KMS-11 (cell line): ENCODE data around the gene FCN1.

ENCODE experiments used
- H2AFZ ChIP-seq: fragments of 200-600 bp; sonication (generic); 2 replicates; pipeline ENCODE4 v1.6.1; 2016; ENCODE audit warnings: antibody characterized with exemption, mixed run types, low read depth
- H3K27ac ChIP-seq: fragments of 200-600 bp; sonication (generic); 2 replicates; pipeline ENCODE4 v1.6.1; 2016; ENCODE audit warnings: mild to moderate bottlenecking, mixed run types
- H3K27me3 ChIP-seq: fragments of 200-600 bp; sonication (generic); 2 replicates; pipeline ENCODE4 v1.6.1; 2017; ENCODE audit warnings: mild to moderate bottlenecking, low read depth, mixed run types, moderate library complexity; ENCODE audit not compliant: insufficient read depth
- H3K36me3 ChIP-seq: fragments of 200-600 bp; sonication (generic); 2 replicates; pipeline ENCODE4 v1.6.1; 2017; ENCODE audit warnings: mild to moderate bottlenecking, mixed run types; ENCODE audit not compliant: insufficient read depth
- H3K4me1 ChIP-seq: fragments of 200-600 bp; sonication (generic); 2 replicates; pipeline ENCODE4 v1.6.1; 2016; ENCODE audit warnings: mild to moderate bottlenecking, low read depth, mixed run types; ENCODE audit not compliant: poor library complexity, severe bottlenecking
- H3K4me2 ChIP-seq: fragments of 200-600 bp; sonication (generic); 2 replicates; pipeline ENCODE4 v1.7.0; 2016; ENCODE audit warnings: mild to moderate bottlenecking, mixed run types
- H3K4me3 ChIP-seq: fragments of 200-600 bp; sonication (generic); IDR thresholded peaks from 2 replicates; pipeline ENCODE4 v1.6.1; 2017; ENCODE audit warnings: low read depth, low read length, mixed read lengths; ENCODE audit not compliant: insufficient read depth
- H3K79me2 ChIP-seq: fragments of 200-600 bp; sonication (generic); 2 replicates; pipeline ENCODE4 v1.6.1; 2016; ENCODE audit warnings: low read depth, mixed run types; ENCODE audit not compliant: insufficient read depth
- H3K9ac ChIP-seq: fragments of 200-600 bp; sonication (generic); 2 replicates; pipeline ENCODE4 v1.6.1; 2016; ENCODE audit warnings: mild to moderate bottlenecking, mixed run types
- H4K20me1 ChIP-seq: fragments of 200-600 bp; sonication (generic); 2 replicates; pipeline ENCODE4 v1.6.1; 2016; ENCODE audit warnings: mild to moderate bottlenecking, mixed run types; ENCODE audit not compliant: insufficient read depth
- CTCF ChIP-seq: fragments of 200-600 bp; sonication (generic); conservative IDR thresholded peaks from 2 replicates; pipeline ENCODE4 v1.6.1; 2017; ENCODE audit warnings: low read depth, mild to moderate bottlenecking, antibody characterized with exemption, low read length, moderate library complexity, mixed read lengths

Gene FCN1

GRCh38 chr9:134943411-134943810 lies 25.7 kb upstream of the FCN1 start:
- no peaks in the 10 kb centered on the region for H3K36me3 ChIP-seq
- H3K27ac ChIP-seq = no peak overlapping the region
- H3K4me3 ChIP-seq = no peak overlapping the region
- H3K4me2 ChIP-seq = no peak overlapping the region
- no peaks in the 10 kb centered on the region for H4K20me1 ChIP-seq
- no peaks in the 10 kb centered on the region for H3K4me1 ChIP-seq
- H3K79me2 ChIP-seq = no peaks in the 10 kb centered on the region
- no peak overlapping the region for H2AFZ ChIP-seq
- H3K27me3 ChIP-seq = peaks cover 4% of the 10 kb centered on the region; the same call in 1 of the 2 replicates
- H3K9ac ChIP-seq = no peak overlapping the region
- no peak for TF ChIP-seq CTCF

GRCh38 chr9:134942788-134943184 lies 25.1 kb upstream of the FCN1 start:
- no peak for TF ChIP-seq CTCF
- Histone ChIP-seq H3K4me3 (no peak overlapping the region), H3K4me1 (no peaks in the 10 kb centered on the region), H4K20me1 (no peaks in the 10 kb centered on the region), H3K4me2 (no peak overlapping the region), H3K9ac (no peak overlapping the region), H3K36me3 (no peaks in the 10 kb centered on the region), H3K27me3 (peaks cover 4% of the 10 kb centered on the region; the same call in 1 of the 2 replicates), H2AFZ (no peak overlapping the region), H3K79me2 (no peaks in the 10 kb centered on the region), H3K27ac (no peak overlapping the region)

DNA sequence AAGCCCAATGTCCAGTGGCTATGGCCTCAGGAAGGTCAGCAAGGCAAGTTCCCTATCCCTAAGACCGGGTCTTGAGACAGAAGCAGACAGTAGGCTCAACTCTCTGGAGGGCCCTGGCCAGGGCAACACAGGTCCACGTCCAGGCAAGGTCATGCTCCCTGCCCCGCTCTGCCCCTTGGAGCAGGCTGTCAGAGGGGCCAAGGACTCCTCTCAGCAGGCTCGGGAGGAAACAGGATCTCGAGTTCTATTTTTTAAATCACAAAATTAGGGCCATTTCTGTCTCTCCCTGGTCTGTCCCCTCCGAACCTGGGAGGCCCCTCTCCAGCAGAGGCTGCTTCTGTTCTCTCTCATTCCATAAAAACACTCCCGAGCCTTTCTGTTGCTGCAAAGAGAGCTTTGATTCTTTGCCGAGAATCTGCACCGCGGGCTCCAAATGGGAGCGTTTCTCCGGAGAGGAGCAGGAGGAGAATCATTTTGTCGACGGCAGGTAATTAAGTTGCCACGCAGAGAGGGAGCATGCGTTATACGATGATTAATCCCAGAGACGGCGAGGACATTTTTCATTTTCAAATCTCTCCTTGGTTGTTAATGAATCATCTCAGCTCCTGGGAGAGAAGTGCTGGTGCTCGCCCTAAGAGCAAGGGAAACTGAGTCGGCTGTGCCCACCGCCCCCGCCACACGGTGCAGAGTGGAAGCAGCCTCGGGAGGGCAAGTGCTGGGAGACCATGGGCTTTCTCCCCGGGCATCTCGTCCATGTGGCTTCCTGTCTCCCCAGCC lies 24.5 kb upstream of the FCN1 start:
- no peak overlapping the region for H3K4me3 ChIP-seq
- no peaks in the 10 kb centered on the region for H3K79me2 ChIP-seq
- peaks cover 9% of the 10 kb centered on the region; the same call in 1 of the 2 replicates for H3K27me3 ChIP-seq
- no peak overlapping the region for H2AFZ ChIP-seq
- H4K20me1 ChIP-seq = no peaks in the 10 kb centered on the region
- H3K4me2 ChIP-seq = no peak overlapping the region
- no peaks in the 10 kb centered on the region for H3K36me3 ChIP-seq
- TF ChIP-seq CTCF = no peak
- H3K27ac ChIP-seq = no peak overlapping the region
- H3K9ac ChIP-seq = no peak overlapping the region
- no peaks in the 10 kb centered on the region for H3K4me1 ChIP-seq

GRCh38 chr9:134940236-134941208 lies 22.8 kb upstream of the FCN1 start:
- Histone ChIP-seq H4K20me1 (no peaks in the 10 kb centered on the region), H3K27ac (no peak overlapping the region), H3K4me3 (no peak overlapping the region), H2AFZ (no peak overlapping the region), H3K27me3 (peaks cover 23% of the 10 kb centered on the region), H3K4me2 (no peak overlapping the region), H3K79me2 (no peaks in the 10 kb centered on the region), H3K9ac (no peak overlapping the region), H3K36me3 (no peaks in the 10 kb centered on the region), H3K4me1 (no peaks in the 10 kb centered on the region)
- TF ChIP-seq CTCF = no peak
